ENCODE measurements around the gene ZNF521.

DNA sequence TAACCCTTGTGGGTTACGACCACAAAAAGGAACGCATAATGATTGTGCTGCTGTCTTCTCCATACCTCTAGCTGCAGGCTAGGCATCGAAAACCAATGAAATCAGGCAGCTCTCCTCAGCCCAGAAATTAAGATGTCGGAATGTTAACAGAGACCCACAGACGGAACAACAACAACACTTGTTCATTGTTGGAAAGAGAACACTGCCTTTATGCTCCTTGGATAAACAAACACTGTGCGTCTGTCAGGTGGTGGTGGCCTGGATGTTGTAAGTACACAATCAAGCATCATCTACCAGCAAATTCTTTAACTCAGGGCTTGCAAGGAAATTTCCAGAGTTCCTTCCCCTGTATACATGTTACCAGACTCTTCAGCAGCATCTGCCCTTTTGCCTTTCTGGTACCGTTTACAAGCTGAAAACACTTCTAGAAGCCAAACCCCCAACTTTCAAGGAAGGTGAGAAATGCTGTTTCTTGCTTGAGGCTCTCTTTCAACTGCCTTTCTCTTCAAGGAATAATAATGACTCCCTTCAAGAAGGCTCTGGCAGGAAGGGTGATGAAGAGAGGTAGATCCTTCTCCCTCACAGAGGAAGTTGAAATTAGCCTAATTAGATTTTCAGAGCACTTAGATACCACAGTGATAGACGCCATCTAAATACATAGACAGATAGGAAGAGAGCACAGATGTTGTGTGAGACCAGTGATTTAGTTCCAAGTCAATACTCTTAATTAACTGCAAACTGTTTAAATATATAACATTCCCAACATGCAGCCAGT, 332.7 kb downstream of the ZNF521 start:
- TF ChIP-seq, protein P1, sequence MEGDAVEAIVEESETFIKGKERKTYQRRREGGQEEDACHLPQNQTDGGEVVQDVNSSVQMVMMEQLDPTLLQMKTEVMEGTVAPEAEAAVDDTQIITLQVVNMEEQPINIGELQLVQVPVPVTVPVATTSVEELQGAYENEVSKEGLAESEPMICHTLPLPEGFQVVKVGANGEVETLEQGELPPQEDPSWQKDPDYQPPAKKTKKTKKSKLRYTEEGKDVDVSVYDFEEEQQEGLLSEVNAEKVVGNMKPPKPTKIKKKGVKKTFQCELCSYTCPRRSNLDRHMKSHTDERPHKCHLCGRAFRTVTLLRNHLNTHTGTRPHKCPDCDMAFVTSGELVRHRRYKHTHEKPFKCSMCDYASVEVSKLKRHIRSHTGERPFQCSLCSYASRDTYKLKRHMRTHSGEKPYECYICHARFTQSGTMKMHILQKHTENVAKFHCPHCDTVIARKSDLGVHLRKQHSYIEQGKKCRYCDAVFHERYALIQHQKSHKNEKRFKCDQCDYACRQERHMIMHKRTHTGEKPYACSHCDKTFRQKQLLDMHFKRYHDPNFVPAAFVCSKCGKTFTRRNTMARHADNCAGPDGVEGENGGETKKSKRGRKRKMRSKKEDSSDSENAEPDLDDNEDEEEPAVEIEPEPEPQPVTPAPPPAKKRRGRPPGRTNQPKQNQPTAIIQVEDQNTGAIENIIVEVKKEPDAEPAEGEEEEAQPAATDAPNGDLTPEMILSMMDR (conservative IDR thresholded peaks at IDR 0.05) = no peak
- no peak for TF ChIP-seq EZH2 (IDR thresholded peaks at IDR 0.05; ENCODE audit: low read depth)

Measured in PC-9 (cell line).